A549 (cell line): ENCODE measurements around the gene BTG1. TPM values are rescaled to one million over a fixed set of nuclear protein-coding genes. Genes with fewer than 3 reads are reported as not detected.

ENCODE experiments used
- ATAC-seq, 2 experiments: fragments of 200-7000 bp in 1 of 2; fragments of >200 bp in 1 of 2; cut with Nextera tagmentation in 1 of 2; cut with Tn5 transposase in 1 of 2; 3 replicates each; pipeline versions ENCODE4 v1.8.0 to v1.9.1; 2018 to 2020; ENCODE audit warnings: mild to moderate bottlenecking in 1 of 2, moderate library complexity in 1 of 2
- CTCF ChIA-PET: fragments of 300-600 bp; sonication (Branson Sonifier 250); formaldehyde crosslinking; extraction: SDS; loops from one replicate; lab custom pipeline; 2021; ENCODE audit warnings: antibody characterized with exemption, inconsistent platforms; lab: Yijun Ruan, JAX
- POLR2A ChIA-PET: fragments of 350-600 bp; formaldehyde crosslinking; extraction: SDS; loops from one replicate; lab custom pipeline; 2021; ENCODE audit warnings: antibody characterized with exemption, inconsistent platforms; lab: Yijun Ruan, JAX
- DNase-seq, 2 experiments: peaks; one replicate each; pipeline versions ENCODE4 v3.0.0 to v3.0.0-alpha.2; 2011 to 2016; ENCODE audit warnings: low read depth in 1 of 2, low spot score in 1 of 2
- FAIRE-seq: peaks from 2 replicates; lab custom pipeline; 2011; peaks lifted over from hg19 to GRCh38; lab: Jason Lieb, UNC
- H3K27ac ChIP-seq, 2 experiments: fragments of >200 bp; sonication (Bioruptor Twin); formaldehyde crosslinking; 3 replicates each; pipeline ENCODE4 v1.5.1; 2016 to 2017
- H3K4me1 ChIP-seq: fragments of >200 bp; sonication (Bioruptor Twin); formaldehyde crosslinking; 3 replicates; pipeline ENCODE4 v1.6.1; 2016
- H3K4me2 ChIP-seq: fragments of >200 bp; sonication (Bioruptor Twin); formaldehyde crosslinking; 3 replicates; pipeline ENCODE4 v1.6.1; 2016
- H3K4me3 ChIP-seq: fragments of >200 bp; sonication (Bioruptor Twin); formaldehyde crosslinking; 3 replicates; pipeline ENCODE4 v1.5.1; 2016
- H3K9me3 ChIP-seq: fragments of >200 bp; sonication (Bioruptor Twin); formaldehyde crosslinking; 3 replicates; pipeline ENCODE4 v1.6.1; 2016
- BHLHE40 ChIP-seq: IDR thresholded peaks from 2 replicates; pipeline ENCODE4 v1.6.1; 2012; ENCODE audit warnings: low read depth, low read length, inconsistent platforms
- CBX8 ChIP-seq: fragments of 200-600 bp; sonication (generic); IDR thresholded peaks from 2 replicates; pipeline ENCODE4 v1.6.1; 2016
- FOSB ChIP-seq: fragments of 250-450 bp; sonication (Bioruptor Pico); IDR thresholded peaks from 2 replicates; pipeline ENCODE4 v1.5.0; 2020; ENCODE audit warnings: mild to moderate bottlenecking, moderate library complexity
- GATA3 ChIP-seq: IDR thresholded peaks from 2 replicates; pipeline ENCODE4 v1.6.1; 2012; ENCODE audit warnings: borderline replicate concordance
- JUN ChIP-seq, 2 experiments: fragments of >200 bp; sonication (Bioruptor Twin); formaldehyde crosslinking; IDR thresholded peaks; 2 replicates in 1 of 2; 3 replicates in 1 of 2; pipeline ENCODE4 v1.6.1; 2016 to 2017
- JUNB ChIP-seq: fragments of >200 bp; sonication (Bioruptor Twin); formaldehyde crosslinking; IDR thresholded peaks from 2 replicates; pipeline ENCODE4 v1.6.1; 2016
- MAFK ChIP-seq: fragments of 450-650 bp; IDR thresholded peaks from 2 replicates; pipeline ENCODE4 v1.6.1; 2014; ENCODE audit not compliant: partially characterized antibody
- POLR2A ChIP-seq: IDR thresholded peaks from 2 replicates; pipeline ENCODE4 v1.6.1; 2012; ENCODE audit warnings: mild to moderate bottlenecking, low read length
- POLR2AphosphoS2 ChIP-seq: conservative IDR thresholded peaks from 2 replicates; pipeline ENCODE4 v1.6.1; 2012; ENCODE audit warnings: low read length, improper control_type of control experiment, inconsistent platforms
- RARB ChIP-seq: fragments of 250-450 bp; sonication (Bioruptor Pico); IDR thresholded peaks from 2 replicates; pipeline ENCODE4 v1.8.0; 2021; ENCODE audit warnings: mild to moderate bottlenecking, moderate library complexity
- RCOR1 ChIP-seq: fragments of 150-350 bp; IDR thresholded peaks from 2 replicates; pipeline ENCODE4 v1.6.1; 2014; ENCODE audit warnings: antibody characterized with exemption, low read length, low read depth
- RFX5 ChIP-seq: fragments of 450-650 bp; IDR thresholded peaks from 2 replicates; pipeline ENCODE4 v1.7.1; 2014; ENCODE audit warnings: antibody characterized with exemption, mild to moderate bottlenecking, moderate library complexity
- TFCP2L1 ChIP-seq: fragments of 250-450 bp; sonication (Bioruptor Pico); IDR thresholded peaks from 2 replicates; pipeline ENCODE4 v1.5.0; 2021; ENCODE audit warnings: mild to moderate bottlenecking
- ZFP36 ChIP-seq: fragments of 450-650 bp; IDR thresholded peaks from 2 replicates; pipeline ENCODE4 v1.6.1; 2014; ENCODE audit warnings: borderline replicate concordance; ENCODE audit not compliant: partially characterized antibody
- ZSCAN20 ChIP-seq: fragments of 250-450 bp; sonication (Bioruptor Pico); IDR thresholded peaks from 2 replicates; pipeline ENCODE4 v1.8.0; 2022; ENCODE audit warnings: mild to moderate bottlenecking, moderate library complexity
- WGBS: methylation state at CpG from one replicate; pipeline ENCODE4 v1.1.6; 2017; ENCODE audit errors: missing lambda C conversion rate; 5-methylcytosine and 5-hydroxymethylcytosine counted together
- polyA plus RNA-seq, 4 experiments: library from polyadenylated mRNA; depleted of rRNA in 3 of 4; stranded (reverse); fragments of >200 nt; fragmentation: RNase III in 1 of 4; extraction: RNeasy Plus Mini Kit Qiagen cat#74134 plus additional on column Dnase treatment in 1 of 4; gene quantifications; 2 replicates in 3 of 4; 3 replicates in 1 of 4; pipeline ENCODE4 v1.2.3, GENCODE V29; 2011 to 2017
- TF ChIP-seq, protein P1 (sequence below): fragments of 200-600 bp; sonication (generic); IDR thresholded peaks from 2 replicates; pipeline ENCODE4 v1.6.1; 2016; ENCODE audit warnings: antibody characterized with exemption, mild to moderate bottlenecking, moderate library complexity
- TF ChIP-seq, protein P2 (sequence below): IDR thresholded peaks from 2 replicates; pipeline ENCODE4 v1.6.1; 2012

Gene BTG1
- polyA plus RNA-seq, 2 of the 4 experiments (the other 2 are of a cell fraction), result 29.4 to 138 TPM

- 4% methylated on average over 3 of the region's 3 CpGs for WGBS
- Histone ChIP-seq H3K4me3 (peak overlapping the region; percentile 91), H3K9me3 (no peaks in the 10 kb centered on the region), H3K4me1 (peaks cover 29% of the 10 kb centered on the region), H3K27ac (peak overlapping the region; percentile 72 to 92), H3K4me2 (peak overlapping the region; percentile 90)
- CTCF ChIA-PET, result interaction anchor here (0.7 to 1.1 kb wide), 2 partner anchors 437 to 529 kb away, joined by 3 to 4 read pairs; no protein-coding TSS in a partner anchor
- no peak for FAIRE-seq
- POLR2A ChIA-PET, result interaction anchor here (0.7 to 4.7 kb wide), 4 partner anchors 463 to 1301 kb away, joined by 3 to 33 read pairs (median 4); no protein-coding TSS in a partner anchor
- DNase-seq, result no peak
- ATAC-seq, result no peak
- TF ChIP-seq JUN (IDR thresholded peaks at IDR 0.05) (0 out of 5 replicates have a peak, but pooled peaks of 1 of the 2 experiments have one; percentile 26), TFCP2L1 (no peak), RARB (CRISPR knock-in tag) (0 out of 2 replicates have a peak, but pooled peaks have one; percentile 19)
Observed at GRCh38 chr12:92141591-92142121, 4.0 kb downstream of the BTG1 start.

DNA sequence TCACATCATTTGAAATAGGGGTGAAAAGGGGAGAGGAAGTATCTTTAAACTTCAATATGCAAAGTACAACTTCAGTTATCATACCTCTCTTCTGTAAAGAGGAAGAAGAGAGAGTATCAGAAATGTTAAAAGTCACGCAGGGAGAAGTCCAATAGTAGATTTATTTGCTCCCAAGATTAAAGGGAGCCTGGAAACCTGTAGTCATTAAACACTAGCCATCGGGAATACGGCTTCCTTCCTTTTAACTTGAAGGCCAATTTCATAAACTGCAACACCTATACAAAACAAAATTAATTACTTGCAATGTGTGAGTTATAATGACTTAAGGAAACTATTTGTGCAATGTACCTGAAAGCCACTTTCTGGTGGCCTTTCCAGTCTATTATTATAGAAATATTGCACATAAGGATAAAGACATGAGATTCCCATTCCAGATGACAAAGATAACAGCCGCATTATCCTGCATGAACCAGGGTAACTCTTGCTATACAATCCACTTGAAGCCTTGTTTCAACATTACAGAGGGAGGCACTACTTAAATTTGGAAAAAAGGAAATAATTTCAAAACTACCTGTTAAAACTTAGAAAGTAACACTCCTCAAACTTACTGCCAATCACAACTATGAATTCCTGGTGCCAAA is 4.6 kb downstream of the BTG1 start:
- peak overlapping the region; percentile 72 to 92 for H3K27ac ChIP-seq
- POLR2A ChIA-PET, result interaction anchor here (0.7 to 1.0 kb wide), 2 partner anchors 597 to 1301 kb away, joined by 3 to 5 read pairs; no protein-coding TSS in a partner anchor
- DNase-seq (no peak), FAIRE-seq (no peak), ATAC-seq (no peak)
- peak overlapping the region; percentile 91 for H3K4me3 ChIP-seq
- H3K9me3 ChIP-seq, result no peaks in the 10 kb centered on the region
- TF ChIP-seq FOSB (CRISPR knock-in tag) (0 out of 2 replicates have a peak, but pooled peaks have one; percentile 62), CBX8 (no peak), JUN (IDR thresholded peaks at IDR 0.05) (no peak), POLR2A (no peak), RCOR1 (no peak), GATA3 (0 out of 2 replicates have a peak, but pooled peaks have one; percentile 28), ZFP36 (no peak), POLR2AphosphoS2 (no peak), BHLHE40 (no peak)
- TF ChIP-seq, protein P1, sequence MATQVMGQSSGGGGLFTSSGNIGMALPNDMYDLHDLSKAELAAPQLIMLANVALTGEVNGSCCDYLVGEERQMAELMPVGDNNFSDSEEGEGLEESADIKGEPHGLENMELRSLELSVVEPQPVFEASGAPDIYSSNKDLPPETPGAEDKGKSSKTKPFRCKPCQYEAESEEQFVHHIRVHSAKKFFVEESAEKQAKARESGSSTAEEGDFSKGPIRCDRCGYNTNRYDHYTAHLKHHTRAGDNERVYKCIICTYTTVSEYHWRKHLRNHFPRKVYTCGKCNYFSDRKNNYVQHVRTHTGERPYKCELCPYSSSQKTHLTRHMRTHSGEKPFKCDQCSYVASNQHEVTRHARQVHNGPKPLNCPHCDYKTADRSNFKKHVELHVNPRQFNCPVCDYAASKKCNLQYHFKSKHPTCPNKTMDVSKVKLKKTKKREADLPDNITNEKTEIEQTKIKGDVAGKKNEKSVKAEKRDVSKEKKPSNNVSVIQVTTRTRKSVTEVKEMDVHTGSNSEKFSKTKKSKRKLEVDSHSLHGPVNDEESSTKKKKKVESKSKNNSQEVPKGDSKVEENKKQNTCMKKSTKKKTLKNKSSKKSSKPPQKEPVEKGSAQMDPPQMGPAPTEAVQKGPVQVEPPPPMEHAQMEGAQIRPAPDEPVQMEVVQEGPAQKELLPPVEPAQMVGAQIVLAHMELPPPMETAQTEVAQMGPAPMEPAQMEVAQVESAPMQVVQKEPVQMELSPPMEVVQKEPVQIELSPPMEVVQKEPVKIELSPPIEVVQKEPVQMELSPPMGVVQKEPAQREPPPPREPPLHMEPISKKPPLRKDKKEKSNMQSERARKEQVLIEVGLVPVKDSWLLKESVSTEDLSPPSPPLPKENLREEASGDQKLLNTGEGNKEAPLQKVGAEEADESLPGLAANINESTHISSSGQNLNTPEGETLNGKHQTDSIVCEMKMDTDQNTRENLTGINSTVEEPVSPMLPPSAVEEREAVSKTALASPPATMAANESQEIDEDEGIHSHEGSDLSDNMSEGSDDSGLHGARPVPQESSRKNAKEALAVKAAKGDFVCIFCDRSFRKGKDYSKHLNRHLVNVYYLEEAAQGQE, result no peak
- H3K4me1 ChIP-seq, result peaks cover 35% of the 10 kb centered on the region
- CTCF ChIA-PET, result interaction anchor here (1.1 kb wide), 1 partner anchor 438 kb away, joined by 3 read pairs; no protein-coding TSS in a partner anchor
- 4% methylated on average over 4 of the region's 4 CpGs for WGBS
- H3K4me2 ChIP-seq, result peak overlapping the region; percentile 90

DNA sequence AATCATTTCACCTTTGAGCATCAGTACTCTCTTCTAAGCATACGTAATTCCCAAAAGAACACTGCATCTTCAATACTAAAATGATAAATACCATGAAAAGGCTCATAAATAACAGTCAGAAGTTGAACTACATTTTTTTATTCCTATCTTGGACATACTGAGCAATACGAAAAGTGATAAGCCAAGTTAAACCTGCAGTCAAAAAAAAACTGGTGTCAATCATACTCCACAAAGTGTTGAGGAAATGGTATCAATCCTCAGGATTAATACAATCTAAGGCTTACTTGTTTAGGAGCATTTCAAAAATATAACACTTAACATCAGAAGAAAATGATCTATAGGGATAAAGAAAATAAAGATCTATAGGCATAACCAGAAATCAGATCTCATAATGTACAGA is 5.5 kb downstream of the BTG1 start:
- no peak for TF ChIP-seq ZSCAN20 (CRISPR knock-in tag)
- TF ChIP-seq, protein P2, sequence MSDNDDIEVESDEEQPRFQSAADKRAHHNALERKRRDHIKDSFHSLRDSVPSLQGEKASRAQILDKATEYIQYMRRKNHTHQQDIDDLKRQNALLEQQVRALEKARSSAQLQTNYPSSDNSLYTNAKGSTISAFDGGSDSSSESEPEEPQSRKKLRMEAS, result no peak
- TF ChIP-seq JUNB, result no peak
- no peak for TF ChIP-seq MAFK
- no peak for TF ChIP-seq RFX5
- Histone ChIP-seq H3K9me3 (no peaks in the 10 kb centered on the region), H3K4me2 (peak overlapping the region; percentile 90), H3K4me1 (peaks cover 44% of the 10 kb centered on the region), H3K27ac (peak overlapping the region; percentile 81 to 92), H3K4me3 (peak overlapping the region; percentile 91)
- 33% methylated on average over 2 of the region's 2 CpGs for WGBS
- ChIA-PET POLR2A (no interaction called here), CTCF (no interaction called here)
- FAIRE-seq (no peak), ATAC-seq (no peak), DNase-seq (no peak)
